ENCODE data around the gene TENT4A.

DNA sequence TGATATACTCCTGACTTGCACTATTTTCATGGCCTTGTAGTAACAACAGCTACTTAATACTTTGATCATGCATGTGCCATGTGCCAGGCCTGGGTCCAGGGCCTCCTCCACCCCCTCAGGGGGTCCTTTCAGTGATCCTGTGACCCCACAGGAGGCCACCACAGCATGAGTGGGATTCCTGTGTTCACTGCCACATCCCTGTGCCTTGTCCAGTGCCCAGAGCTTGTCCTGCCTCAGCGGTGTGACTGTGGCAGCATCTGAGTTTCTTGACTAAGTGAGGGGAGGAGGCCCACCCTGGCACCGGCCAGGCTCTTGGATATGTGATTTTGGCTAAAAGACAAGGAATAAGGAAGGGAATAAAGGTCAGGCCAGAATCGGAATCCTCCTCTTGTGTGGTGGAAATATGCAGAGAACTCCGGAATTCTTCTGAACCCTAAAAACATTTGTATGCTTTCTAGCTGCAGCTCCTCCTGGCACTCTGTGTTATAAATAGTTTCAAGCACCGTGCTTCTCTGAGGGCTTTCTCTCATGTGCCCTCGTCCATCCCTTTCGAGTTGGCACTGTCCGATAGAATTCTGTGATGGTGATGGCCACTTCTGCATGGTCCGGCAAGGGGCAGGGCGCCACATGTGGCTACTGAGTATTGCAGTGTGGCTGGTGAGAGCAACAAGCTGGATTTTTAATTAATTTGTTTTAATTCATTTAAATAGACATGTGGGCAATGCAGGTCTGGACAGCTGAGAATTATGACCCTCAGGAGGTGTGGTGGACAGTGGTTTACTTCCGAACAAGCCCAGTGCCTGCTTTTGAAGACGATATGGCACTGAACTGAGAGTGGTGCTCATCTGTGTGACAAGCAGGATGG lies 31.8 kb downstream of the TENT4A start:
- TF ChIP-seq, protein P1, sequence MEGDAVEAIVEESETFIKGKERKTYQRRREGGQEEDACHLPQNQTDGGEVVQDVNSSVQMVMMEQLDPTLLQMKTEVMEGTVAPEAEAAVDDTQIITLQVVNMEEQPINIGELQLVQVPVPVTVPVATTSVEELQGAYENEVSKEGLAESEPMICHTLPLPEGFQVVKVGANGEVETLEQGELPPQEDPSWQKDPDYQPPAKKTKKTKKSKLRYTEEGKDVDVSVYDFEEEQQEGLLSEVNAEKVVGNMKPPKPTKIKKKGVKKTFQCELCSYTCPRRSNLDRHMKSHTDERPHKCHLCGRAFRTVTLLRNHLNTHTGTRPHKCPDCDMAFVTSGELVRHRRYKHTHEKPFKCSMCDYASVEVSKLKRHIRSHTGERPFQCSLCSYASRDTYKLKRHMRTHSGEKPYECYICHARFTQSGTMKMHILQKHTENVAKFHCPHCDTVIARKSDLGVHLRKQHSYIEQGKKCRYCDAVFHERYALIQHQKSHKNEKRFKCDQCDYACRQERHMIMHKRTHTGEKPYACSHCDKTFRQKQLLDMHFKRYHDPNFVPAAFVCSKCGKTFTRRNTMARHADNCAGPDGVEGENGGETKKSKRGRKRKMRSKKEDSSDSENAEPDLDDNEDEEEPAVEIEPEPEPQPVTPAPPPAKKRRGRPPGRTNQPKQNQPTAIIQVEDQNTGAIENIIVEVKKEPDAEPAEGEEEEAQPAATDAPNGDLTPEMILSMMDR (IDR thresholded peaks at IDR 0.05): no peak
- no peak for TF ChIP-seq POLR2A (IDR thresholded peaks at IDR 0.05)

Data from right lobe of liver (tissue), 4 donors.